Kidney (tissue), 14 donors: ENCODE data around the gene WWC1. TPM values are rescaled to one million over a fixed set of nuclear protein-coding genes. Genes with fewer than 3 reads are reported as not detected.

Experiments used
- DNase-seq, 5 donors: peaks; one replicate each; pipeline ENCODE4 v3.0.0-alpha.2; 2013 to 2020
- FAIRE-seq: peaks from 2 replicates; lab custom pipeline; 2012; peaks lifted over from hg19 to GRCh38; lab: Jason Lieb, UNC
- H3K27ac ChIP-seq, 2 donors: one replicate each; pipeline ENCODE4 v1.7.0; 2013; ENCODE audit warnings: low read depth in 2 of 2, low read length in 2 of 2, inconsistent platforms in 1 of 2
- H3K27me3 ChIP-seq: one replicate; pipeline ENCODE4 v1.7.1; 2013; ENCODE audit warnings: low read length, inconsistent platforms; ENCODE audit not compliant: control insufficient read depth, insufficient read depth
- H3K36me3 ChIP-seq, 3 donors: one replicate each; pipeline versions ENCODE4 v1.7.0 to v1.7.1; 2013; ENCODE audit warnings: low read length in 3 of 3, control low read depth in 1 of 3, inconsistent platforms in 1 of 3; ENCODE audit not compliant: insufficient read depth in 3 of 3, control insufficient read depth in 2 of 3
- H3K4me1 ChIP-seq, 3 donors: one replicate each; pipeline versions ENCODE4 v1.7.0 to v1.7.1; 2013; ENCODE audit warnings: low read length in 3 of 3, inconsistent platforms in 1 of 3, low read depth in 1 of 3; ENCODE audit not compliant: control insufficient read depth in 2 of 3, insufficient read depth in 2 of 3
- H3K4me3 ChIP-seq, 3 donors: one replicate each; pipeline versions ENCODE4 v1.7.0 to v1.8.1; 2013; ENCODE audit warnings: low read length in 3 of 3, control low read depth in 1 of 3, inconsistent platforms in 1 of 3
- H3K9ac ChIP-seq, 3 donors: one replicate each; pipeline versions ENCODE4 v1.7.0 to v1.7.1; 2013; ENCODE audit warnings: low read length in 3 of 3, control low read depth in 1 of 3, inconsistent platforms in 1 of 3
- H3K9me3 ChIP-seq, 3 donors: one replicate each; pipeline versions ENCODE4 v1.7.0 to v1.7.1; 2013; ENCODE audit warnings: low read length in 3 of 3, control low read depth in 1 of 3, inconsistent platforms in 1 of 3; ENCODE audit not compliant: control insufficient read depth in 2 of 3, insufficient read depth in 1 of 3
- intact Hi-C: fragments of 100-400 bp; cut with DNase I; formaldehyde crosslinking; loops from one replicate; pipeline ENCODE4 v1.11.1; 2022
- polyA plus RNA-seq: library from polyadenylated mRNA; stranded (reverse); fragments of 350-450 nt; fragmentation: Illumina TruSeq; extraction: RNeasy Lipid Tissue Mini Kit (QIAGEN cat#74804); gene quantifications from one replicate; pipeline ENCODE4 v1.2.3, GENCODE V29; 2014; ENCODE audit warnings: low read depth, low replicate concordance; ENCODE audit not compliant: insufficient read depth
- total RNA-seq: library from RNA; stranded (reverse); fragmentation: NEBNext Ultra II Directional; extraction: Animal tissue kit (Norgen Biotek cat#: 25700); gene quantifications from one replicate; pipeline ENCODE4 v1.2.1, GENCODE V29; 2021
- TF ChIP-seq, protein P1 (sequence below): IDR thresholded peaks from 3 replicates; pipeline ENCODE4 v1.5.1; 2012; ENCODE audit warnings: mild to moderate bottlenecking, moderate library complexity, borderline replicate concordance; ENCODE audit not compliant: insufficient read depth; ENCODE audit errors: extremely low read depth
- donor health status: control.
- donor health status: control.
- donor health status: control.
- donor health status: control.
- donor health status: control.
- donor health status: DM: yes; HTN: yes; CAD: no.
- donor health status: Normal renal cell carcinoma (clear cell type).

The WWC1 gene
- total and polyA plus RNA-seq, 2 donors from 2014 or later: 74.4 to 174 TPM

DNA sequence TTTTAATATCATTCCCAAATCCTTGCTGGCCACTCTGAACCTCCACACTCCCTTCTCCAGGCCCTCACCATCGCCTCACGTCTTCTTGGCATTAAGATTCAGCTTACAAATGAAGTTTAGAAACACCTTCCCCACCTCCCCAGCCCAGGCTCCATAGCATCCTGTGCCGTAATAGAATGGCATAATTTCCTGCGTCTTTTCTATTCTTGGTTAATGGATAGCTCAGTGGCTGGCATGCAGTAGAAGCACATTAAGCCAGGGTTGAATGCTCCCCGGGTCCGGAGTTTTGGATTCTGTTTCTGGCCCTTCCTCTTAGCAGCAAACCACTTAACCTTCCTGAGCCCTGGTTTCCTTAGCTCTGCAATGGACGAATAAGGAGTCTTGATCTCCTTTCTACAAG lies 13.8 kb downstream of the WWC1 start:
- intact Hi-C loops: no loop called here
- Histone ChIP-seq H3K4me3 (peak overlapping the region in 1 of 3 donors; percentile 25), H3K9me3 (no peaks in the 10 kb centered on the region), H3K27ac (peak overlapping the region; percentile 65 to 82), H3K36me3 (peaks cover 0 to 5% (median 0%) of the 10 kb centered on the region in 3 donors), H3K27me3 (no peaks in the 10 kb centered on the region), H3K9ac (no peak overlapping the region), H3K4me1 (peaks cover 4 to 72% (median 37%) of the 10 kb centered on the region in 3 donors)
- DNase-seq: peak in 3 of 5 donors; percentile 60 to 86 (median 85)
- FAIRE-seq: no peak
- TF ChIP-seq, protein P1, sequence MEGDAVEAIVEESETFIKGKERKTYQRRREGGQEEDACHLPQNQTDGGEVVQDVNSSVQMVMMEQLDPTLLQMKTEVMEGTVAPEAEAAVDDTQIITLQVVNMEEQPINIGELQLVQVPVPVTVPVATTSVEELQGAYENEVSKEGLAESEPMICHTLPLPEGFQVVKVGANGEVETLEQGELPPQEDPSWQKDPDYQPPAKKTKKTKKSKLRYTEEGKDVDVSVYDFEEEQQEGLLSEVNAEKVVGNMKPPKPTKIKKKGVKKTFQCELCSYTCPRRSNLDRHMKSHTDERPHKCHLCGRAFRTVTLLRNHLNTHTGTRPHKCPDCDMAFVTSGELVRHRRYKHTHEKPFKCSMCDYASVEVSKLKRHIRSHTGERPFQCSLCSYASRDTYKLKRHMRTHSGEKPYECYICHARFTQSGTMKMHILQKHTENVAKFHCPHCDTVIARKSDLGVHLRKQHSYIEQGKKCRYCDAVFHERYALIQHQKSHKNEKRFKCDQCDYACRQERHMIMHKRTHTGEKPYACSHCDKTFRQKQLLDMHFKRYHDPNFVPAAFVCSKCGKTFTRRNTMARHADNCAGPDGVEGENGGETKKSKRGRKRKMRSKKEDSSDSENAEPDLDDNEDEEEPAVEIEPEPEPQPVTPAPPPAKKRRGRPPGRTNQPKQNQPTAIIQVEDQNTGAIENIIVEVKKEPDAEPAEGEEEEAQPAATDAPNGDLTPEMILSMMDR: no peak

DNA sequence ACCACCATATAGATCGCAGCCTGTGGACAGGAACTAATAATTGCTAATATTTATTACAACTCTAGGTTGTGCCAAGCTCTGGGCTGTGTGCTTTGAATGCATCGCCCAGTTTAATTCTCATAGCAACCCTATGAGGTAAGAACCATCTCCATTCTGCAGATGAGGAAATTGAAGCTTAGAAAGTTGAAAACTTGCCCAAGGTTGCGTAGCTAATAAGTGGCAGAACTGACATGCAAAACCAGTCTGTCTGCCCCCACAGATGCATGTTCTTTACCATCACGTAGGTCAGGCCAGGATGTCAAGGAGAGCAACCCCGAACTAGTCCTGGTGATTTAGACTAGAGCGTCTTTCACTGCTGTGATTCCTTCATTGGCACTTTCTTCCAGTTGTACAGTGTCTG lies 15.6 kb downstream of the WWC1 start:
- Histone ChIP-seq H3K9ac (no peak overlapping the region), H3K4me3 (no peak overlapping the region), H3K27ac (peak overlapping the region in 1 of 2 donors; percentile 60), H3K27me3 (no peaks in the 10 kb centered on the region), H3K4me1 (peaks cover 2 to 67% (median 40%) of the 10 kb centered on the region in 3 donors), H3K9me3 (no peaks in the 10 kb centered on the region), H3K36me3 (no peaks in the 10 kb centered on the region)
- DNase-seq (no peak), FAIRE-seq (no peak)
- TF ChIP-seq, protein P1: no peak
- intact Hi-C loops: no loop called here

DNA sequence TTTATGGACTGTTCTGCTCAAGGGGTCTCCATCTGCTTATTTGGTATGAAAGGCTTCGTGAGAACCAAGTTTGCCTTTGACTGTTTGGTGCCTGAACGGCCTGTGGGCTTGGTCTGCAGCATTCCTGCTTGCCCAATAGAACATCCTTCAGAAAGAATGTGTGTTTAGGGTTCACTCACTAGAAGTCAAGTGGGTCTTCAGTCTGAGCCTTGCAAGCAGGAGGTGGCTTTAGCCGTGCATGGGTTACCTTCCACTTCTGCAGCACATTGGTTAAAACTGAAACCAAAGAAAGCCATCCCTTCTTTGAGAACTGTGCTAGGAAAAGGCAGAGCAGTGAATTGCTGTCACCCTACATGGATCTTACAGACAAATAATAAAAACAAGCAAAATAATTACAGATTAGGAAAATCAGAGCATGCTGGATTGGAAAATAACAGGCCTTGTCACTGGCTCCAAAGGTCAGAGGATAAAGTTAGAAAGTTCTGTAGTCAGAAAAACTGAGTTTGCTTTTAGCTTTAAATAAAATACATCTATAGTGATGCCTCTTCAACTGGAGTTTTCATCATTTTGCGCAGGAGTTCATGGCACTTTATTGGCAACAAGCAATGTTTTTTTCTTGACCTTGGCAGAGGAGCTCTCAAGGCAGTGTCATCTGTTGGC lies 16.6 kb downstream of the WWC1 start:
- no peak for FAIRE-seq
- Histone ChIP-seq H3K27me3 (no peaks in the 10 kb centered on the region), H3K4me1 (peaks cover 0 to 66% (median 39%) of the 10 kb centered on the region in 3 donors), H3K9ac (no peak overlapping the region), H3K27ac (peak overlapping the region; percentile 39 to 65), H3K9me3 (no peaks in the 10 kb centered on the region), H3K4me3 (no peak overlapping the region), H3K36me3 (no peaks in the 10 kb centered on the region)
- no peak for DNase-seq
- intact Hi-C loops: no loop called here
- TF ChIP-seq, protein P1: no peak
